Cerebellar cortex (tissue), 1 donor: ENCODE measurements around the gene NARS2.
A peak's percentile ranks its signal among the peaks of the same experiment; 100 is the strongest.

ENCODE experiments used
- DNase-seq: peaks from one replicate; pipeline ENCODE4 v3.0.0-alpha.2; 2015; ENCODE audit warnings: low spot score

The NARS2 gene

DNA sequence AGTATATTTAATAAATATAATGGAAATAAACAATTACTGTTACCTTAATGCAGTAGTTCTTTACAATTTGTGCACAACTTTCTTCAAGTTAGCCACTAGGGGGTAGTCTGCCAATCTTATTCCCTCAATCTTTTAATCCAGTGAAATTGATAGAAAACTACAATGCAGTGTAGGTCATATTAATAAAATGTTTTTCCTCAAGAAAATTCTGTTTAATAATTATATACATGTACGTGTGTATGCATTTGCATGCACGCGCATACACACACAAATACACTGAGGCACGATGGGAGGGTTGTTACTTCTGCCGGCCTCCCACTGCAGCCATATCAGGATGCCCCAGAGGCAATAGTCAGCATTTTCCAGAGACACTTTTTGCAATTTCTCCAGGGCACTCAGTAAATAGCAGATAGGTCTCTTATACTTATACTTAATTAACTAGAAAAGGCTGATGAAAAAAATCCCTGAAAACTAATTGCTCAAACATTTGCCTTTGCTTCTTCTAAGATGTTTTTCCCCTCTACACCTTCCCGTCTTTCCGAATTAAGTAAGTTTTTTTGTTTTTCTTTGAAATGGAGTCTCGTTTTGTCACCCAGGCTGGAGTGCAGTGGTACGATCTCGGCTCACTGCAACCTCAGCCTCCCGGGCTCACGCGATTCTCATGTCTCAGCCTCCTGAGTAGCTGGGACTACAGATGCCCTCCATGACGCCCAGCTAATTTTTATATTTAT lies 160.2 kb downstream of the NARS2 start:
- peak; percentile 36 for DNase-seq

DNA sequence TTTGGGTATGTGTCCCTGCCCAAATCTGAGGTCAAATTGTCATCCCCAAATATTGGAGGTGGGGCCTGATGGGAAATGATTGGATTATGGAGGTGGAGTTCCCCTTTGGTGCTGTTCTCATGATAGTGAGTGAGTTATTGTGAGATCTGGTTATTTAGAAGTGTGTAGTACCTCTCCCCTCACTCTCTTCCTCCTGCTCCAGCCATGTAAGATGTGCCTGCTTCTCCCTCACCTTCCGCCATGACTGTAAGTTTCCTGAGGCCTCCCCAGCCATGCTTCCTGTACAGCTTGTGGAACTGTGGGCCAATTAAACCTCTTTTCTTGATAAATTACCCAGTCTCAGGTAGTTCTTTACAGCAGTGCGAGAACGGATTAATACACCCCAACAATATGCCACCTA lies 166.0 kb downstream of the NARS2 start:
- no peak for DNase-seq

DNA sequence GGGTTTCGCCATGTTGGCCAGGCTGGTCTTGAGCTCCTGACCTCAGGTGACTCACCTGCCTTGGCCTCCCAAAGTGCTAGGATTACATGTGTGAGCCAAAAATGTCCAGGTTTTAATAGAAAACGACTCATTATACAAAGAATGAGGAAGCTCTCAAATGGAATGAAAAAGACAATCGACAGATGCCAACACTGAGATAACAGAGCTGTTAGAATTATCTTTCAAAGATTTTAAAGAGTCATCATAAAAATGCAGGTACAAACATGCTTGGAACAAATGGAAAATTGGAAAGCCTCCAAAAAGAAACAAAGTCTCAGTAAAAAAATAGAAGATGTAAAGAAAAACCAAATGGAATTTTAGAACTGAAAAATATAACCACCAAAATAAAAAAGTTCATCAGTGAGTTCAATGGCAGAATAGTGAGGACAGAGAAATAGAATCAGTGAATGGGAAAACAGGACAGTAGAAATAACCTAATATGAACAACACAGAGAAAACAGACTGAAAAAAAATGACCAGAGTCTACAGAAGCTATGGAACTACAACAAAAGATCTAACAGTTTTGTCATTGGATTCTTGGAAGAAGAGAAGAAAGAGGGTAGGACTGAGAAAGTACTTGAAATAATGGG lies 168.0 kb downstream of the NARS2 start:
- DNase-seq = no peak

DNA sequence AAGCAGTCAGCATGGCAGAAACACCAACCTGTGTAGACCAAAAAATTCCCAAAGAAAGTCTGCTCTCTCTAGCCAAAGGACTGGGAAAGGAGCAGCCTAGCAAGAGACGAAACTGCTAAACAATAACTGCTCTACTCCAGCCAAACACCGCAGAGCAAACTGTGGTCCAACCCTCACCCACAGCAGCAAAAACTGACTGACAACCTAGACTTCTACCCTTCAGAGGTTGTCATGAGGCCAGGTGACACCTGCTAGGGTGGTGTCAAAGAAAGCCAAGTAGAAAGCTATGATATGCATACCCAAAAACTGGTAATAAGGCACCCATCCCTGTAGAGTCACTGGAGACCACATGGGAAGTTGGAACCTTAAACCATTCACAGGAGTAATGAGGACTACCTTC lies 168.9 kb downstream of the NARS2 start:
- DNase-seq = no peak

DNA sequence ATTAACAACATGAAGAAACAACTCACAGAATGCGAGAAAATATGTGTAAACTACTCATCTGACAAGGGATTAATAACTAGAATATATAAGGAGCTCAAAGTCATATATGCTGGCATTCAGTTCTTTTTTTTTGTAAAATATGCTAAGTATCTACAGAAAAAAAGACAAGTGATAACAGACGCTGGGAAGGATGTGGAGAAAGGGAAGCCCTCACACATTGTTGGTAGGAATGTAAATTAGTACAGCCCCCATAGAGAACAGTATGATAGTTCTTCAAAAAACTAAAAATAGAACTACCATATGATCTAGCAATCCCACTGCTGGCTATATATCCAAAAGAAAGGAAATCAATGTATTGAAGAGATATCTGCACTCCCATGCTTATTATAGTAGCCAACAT lies 170.9 kb downstream of the NARS2 start:
- no peak for DNase-seq

DNA sequence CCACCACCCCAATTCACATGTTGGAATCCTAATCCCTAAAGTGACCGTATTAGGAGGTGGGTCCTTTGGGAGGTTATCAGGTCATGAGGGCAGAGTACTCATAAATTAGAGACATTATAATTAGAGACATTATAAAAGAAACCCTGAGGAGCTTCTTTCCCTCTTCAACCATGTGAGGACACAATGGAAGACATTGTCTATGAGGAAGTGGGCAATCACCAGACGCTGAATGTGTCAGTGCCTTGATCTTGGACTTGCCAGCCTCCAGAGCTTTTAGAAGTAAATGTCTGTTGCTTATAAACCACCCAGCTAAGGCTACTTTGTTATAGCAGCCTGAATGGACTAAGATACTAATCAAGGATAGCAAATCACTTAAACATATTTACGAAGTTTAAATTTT lies 171.8 kb downstream of the NARS2 start:
- no peak for DNase-seq

DNA sequence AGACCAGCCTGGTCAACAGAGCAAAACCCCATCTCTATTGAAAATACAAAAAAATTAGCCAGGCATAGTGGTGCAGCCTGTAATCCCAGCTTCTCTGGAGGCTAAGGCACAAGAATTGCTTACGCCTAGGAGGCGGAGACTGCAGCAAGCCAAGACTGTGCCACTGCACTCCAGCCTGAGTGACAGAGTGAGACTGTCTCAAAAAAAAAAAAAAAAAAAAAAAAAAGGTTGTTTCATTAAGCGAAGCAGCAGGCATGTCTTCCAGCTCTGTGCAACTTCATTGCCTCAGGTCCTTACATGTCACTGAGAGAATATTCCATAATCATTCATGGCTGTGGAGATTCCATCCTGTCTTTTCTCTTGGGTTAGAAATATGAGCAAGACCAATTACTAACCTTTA lies 174.0 kb downstream of the NARS2 start:
- DNase-seq = no peak

DNA sequence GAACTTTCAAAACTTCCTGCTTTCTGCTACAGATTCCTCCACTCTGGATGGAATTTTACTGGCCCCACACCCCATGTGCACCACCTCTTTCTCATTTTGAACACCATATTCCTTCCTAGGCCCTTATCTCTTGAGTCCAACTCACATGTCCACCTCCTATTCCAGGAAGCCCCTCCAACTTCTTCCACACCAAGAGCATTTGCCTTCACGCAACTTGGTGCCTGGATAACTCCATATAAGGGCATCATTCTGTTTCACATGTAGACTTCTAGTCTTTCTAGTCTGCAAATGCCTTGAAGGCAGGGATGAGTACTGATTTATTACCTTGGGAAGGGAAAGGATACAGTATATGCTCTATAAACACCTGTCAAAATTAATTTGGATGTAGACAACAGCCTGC lies 174.5 kb downstream of the NARS2 start:
- no peak for DNase-seq

DNA sequence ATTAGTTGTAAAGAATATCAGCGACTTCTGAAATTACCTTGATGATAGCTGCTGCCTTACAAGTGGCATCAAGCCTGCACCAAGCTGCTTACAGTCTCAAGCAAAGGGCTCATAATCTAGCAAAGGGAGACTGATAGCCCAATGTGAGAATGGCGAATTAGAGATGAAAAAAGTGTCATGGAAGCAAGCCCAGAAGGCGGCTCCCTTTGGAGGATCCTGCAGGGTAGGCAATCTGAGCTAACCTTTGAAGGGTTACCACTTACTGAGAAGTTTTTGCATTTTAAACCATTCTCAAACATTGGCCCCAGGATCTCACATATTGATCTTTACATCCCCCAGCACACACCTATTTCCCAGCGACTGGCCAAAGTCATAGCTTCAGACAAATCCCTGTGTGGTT lies 175.5 kb downstream of the NARS2 start:
- no peak for DNase-seq

DNA sequence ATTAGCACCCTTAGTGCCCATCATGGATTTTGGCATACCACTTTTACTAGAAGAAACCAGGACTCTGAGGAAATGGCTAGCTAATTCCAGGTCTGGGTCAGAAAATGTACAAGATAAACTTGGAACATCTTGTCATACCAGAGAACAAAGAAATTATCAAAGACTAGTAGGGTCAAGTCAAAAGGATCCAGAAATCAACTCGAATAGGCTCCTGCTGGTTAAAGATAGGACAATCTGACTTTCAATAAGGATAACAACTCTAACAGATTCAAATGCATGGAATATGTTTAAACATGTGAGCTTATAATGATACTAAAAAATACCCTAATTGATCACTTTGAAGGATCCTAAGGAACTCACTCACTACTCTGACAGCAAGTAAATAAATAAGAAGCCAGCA lies 175.9 kb downstream of the NARS2 start:
- DNase-seq = no peak

DNA sequence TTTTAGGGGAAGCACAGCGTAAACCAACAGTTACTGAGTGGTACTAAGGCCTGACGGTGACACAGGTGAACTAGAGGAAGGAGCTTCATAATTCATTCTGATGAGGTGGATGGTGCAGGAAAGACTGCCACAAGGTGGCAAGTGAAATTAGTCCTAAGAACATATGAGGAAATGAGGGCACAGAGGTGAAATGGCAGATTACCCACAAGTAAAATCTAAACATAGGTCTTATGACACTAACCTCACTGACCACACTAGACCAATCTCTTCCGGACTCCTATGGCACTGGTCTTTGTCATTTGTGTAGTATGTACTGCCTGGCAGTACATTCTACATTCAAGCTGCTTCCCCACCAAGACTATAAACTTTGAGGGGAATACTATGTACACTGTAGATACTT lies 177.3 kb downstream of the NARS2 start:
- DNase-seq = no peak

DNA sequence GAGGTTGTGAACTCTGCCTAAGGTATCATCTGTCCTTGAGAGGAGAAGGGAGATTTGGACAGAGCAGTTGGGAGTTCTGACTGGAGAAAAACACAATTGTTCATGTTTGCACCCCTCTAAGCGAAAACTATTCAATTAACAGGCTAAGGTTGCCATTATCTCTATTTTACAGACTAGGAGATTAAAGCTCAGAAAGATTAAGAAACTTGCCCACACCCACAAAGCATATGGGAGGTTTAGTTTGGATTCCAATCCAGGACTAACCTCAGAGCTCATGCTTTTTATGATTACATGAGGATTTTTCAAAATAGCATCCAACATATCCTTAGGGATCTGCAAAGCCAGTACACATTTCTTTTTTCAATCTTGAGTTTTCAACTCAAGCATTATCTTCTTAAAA lies 179.1 kb downstream of the NARS2 start:
- no peak for DNase-seq

DNA sequence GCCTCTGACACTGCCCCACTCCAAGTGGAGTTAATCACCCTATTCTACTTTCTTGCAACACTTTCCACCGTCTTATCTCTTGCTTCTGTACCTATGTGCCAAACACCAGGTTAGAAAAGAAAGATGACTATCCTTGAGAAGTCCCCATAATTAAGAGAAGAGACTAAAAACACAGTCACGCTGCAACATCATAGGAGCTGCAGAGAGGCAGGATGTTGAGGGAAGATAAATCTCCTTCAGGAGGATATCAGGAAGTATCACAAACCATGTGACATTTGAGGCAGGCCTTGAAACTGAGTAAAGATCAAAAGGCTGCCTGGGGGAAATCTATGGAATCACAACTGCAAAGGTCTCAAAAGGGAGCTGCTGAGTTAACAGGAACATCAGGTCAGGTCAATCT lies 181.8 kb downstream of the NARS2 start:
- no peak for DNase-seq

DNA sequence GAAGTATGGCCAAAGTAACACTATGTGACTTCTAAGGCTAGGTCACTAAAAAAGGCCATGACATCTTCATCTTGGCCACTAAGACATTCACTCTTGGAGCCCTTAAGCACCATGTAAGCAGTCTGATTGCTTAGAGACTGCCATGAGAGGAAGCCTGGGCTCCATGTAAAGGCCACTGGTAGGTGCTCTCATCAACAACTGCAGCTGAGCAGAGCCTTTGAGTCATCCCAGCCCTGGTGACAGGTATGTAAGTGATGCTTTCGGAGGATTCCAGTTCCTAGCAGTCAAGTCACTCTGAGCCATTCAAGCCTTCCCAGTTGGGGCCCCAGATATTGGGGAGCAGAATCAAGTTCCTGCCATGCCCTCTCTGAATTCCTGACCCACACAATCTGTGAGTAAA lies 183.2 kb downstream of the NARS2 start:
- DNase-seq = no peak

DNA sequence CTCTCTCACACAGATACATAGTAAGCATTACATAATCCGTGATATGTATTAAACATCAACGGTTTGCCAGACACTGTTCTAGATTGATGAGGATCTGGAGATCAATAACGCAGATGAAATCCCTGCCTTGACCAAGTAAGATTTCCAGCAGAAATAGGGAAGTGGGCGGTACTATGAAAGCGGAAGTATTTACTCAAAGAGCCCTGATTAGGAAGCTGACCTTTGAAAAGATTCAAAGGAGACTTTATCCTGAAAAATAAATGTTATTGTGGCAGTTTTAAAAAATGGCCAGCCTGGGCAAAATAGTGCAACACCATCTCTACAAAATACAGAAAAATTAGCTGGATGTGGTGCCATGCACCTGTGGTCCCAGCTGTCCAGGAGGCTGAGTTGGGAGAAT lies 183.9 kb downstream of the NARS2 start:
- no peak for DNase-seq

DNA sequence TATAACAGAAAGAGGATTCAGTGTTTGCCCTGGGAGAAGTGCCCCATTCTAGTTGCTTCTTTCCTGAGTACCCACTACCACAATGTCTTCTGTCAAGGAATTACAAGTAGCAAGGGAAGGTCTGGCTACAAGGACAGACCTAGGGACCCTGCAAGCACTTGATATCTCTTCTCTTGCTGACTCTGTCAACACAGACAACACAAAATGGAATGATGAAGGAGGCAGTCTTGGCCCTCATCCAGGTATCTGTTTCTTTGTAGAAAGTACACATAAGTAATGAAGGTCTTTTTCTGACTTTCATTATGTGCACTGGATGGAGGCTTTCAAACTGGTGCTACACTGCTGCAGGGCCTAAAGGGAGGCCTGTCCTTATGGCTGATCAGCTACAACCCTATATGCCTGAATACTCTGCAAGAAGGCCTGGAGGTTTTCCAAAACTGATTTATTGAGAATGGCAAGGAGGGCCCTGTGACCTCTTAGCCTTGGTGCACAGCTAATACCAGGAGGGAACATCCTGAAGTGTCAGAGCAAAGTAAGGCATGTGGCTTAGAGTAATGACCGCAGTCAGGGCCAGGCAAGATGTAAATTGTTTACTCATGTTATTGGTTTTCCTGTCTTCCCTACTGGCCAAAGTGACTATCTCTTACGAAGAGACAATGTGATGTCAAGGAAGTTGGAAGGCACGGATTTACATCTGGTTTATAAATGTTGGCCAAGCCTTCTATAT lies 188.3 kb downstream of the NARS2 start:
- no peak for DNase-seq
